ENCODE results near the gene MYO5B. TPM values are rescaled to one million over a fixed set of nuclear protein-coding genes. Genes with fewer than 3 reads are reported as not detected.

Gene MYO5B
- total and polyA plus RNA-seq, 2 donors (not counting 1 experiment from before 2014, with no cell fraction given): 0.30 to 1.7 TPM

GRCh38 chr18:50039746-50040145 is 155.2 kb downstream of the MYO5B start:
- Histone ChIP-seq H3K79me2 (ENCODE audit: control insufficient read depth, insufficient read depth, low read length) (no peaks in the 10 kb centered on the region), H3K36me3 (replicated peaks in 1 of 2; ENCODE audit: control extremely low read depth in 1 of 2, control insufficient read depth in 1 of 2, extremely low read depth in 1 of 2, insufficient read depth in 2 of 2, low read length in 1 of 2) (no peaks in the 10 kb centered on the region), H2AFZ (ENCODE audit: insufficient read depth, low read depth, low read length, poor library complexity, severe bottlenecking) (no peak overlapping the region), H3K27me3 (replicated peaks in 1 of 4; ENCODE audit: control extremely low read depth in 1 of 4, control insufficient read depth in 3 of 4, insufficient read depth in 4 of 4, low read length in 3 of 4) (no peaks in the 10 kb centered on the region), H4K20me1 (ENCODE audit: control insufficient read depth, insufficient read depth, low read length, poor library complexity, severe bottlenecking) (no peaks in the 10 kb centered on the region), H3K4me3 (ENCODE audit: control extremely low read depth in 1 of 5, extremely low read depth in 1 of 5, insufficient read depth in 1 of 5, low read depth in 2 of 5, low read length in 4 of 5) (no peak overlapping the region), H3K4me2 (replicated peaks; ENCODE audit: low read depth, low read length, poor library complexity, severe bottlenecking) (no peak overlapping the region), H3K9ac (ENCODE audit: low read length) (no peak overlapping the region), H3K9me3 (ENCODE audit: control extremely low read depth in 1 of 3, control insufficient read depth in 2 of 3, insufficient read depth in 1 of 3, low read length in 2 of 3) (no peaks in the 10 kb centered on the region), H3K4me1 (ENCODE audit: control insufficient read depth in 2 of 2, insufficient read depth in 2 of 2, low read length in 2 of 2) (no peaks in the 10 kb centered on the region), H3K27ac (ENCODE audit: low read length in 2 of 2) (no peak overlapping the region)
- intact Hi-C loops (cut with micrococcal nuclease): no loop called here
- WGBS (ENCODE audit: insufficient coverage): 93% methylated on average over 4 of the region's 5 CpGs
- Mint-ChIP-seq H3K27ac (no peak overlapping the region), H3K27me3 (peaks cover 27% of the 10 kb centered on the region), H3K9me3 (ENCODE audit: insufficient read depth) (no peaks in the 10 kb centered on the region), H3K4me3 (no peak overlapping the region), H3K4me1 (no peaks in the 10 kb centered on the region)
- ATAC-seq (ENCODE audit: low read depth): no peak
- CTCF ChIA-PET: no interaction called here
- POLR2A ChIA-PET: no interaction called here
- DNase-seq: no peak
- TF ChIP-seq, protein P1, sequence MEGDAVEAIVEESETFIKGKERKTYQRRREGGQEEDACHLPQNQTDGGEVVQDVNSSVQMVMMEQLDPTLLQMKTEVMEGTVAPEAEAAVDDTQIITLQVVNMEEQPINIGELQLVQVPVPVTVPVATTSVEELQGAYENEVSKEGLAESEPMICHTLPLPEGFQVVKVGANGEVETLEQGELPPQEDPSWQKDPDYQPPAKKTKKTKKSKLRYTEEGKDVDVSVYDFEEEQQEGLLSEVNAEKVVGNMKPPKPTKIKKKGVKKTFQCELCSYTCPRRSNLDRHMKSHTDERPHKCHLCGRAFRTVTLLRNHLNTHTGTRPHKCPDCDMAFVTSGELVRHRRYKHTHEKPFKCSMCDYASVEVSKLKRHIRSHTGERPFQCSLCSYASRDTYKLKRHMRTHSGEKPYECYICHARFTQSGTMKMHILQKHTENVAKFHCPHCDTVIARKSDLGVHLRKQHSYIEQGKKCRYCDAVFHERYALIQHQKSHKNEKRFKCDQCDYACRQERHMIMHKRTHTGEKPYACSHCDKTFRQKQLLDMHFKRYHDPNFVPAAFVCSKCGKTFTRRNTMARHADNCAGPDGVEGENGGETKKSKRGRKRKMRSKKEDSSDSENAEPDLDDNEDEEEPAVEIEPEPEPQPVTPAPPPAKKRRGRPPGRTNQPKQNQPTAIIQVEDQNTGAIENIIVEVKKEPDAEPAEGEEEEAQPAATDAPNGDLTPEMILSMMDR (IDR thresholded peaks at IDR 0.05): no peak
- no peak for TF ChIP-seq EZH2 (IDR thresholded peaks at IDR 0.05; ENCODE audit: borderline replicate concordance, insufficient read depth, low read depth, low read length, poor library complexity, severe bottlenecking)

GRCh38 chr18:50038448-50038847 is 156.5 kb downstream of the MYO5B start:
- WGBS (ENCODE audit: insufficient coverage): no CpG with 5 or more reads among the region's 5 CpGs
- Histone ChIP-seq H3K79me2 (ENCODE audit: control insufficient read depth, insufficient read depth, low read length) (no peaks in the 10 kb centered on the region), H3K9ac (ENCODE audit: low read length) (no peak overlapping the region), H3K4me1 (ENCODE audit: control insufficient read depth in 2 of 2, insufficient read depth in 2 of 2, low read length in 2 of 2) (no peaks in the 10 kb centered on the region), H3K4me2 (replicated peaks; ENCODE audit: low read depth, low read length, poor library complexity, severe bottlenecking) (no peak overlapping the region), H3K36me3 (replicated peaks in 1 of 2; ENCODE audit: control extremely low read depth in 1 of 2, control insufficient read depth in 1 of 2, extremely low read depth in 1 of 2, insufficient read depth in 2 of 2, low read length in 1 of 2) (no peaks in the 10 kb centered on the region), H3K9me3 (ENCODE audit: control extremely low read depth in 1 of 3, control insufficient read depth in 2 of 3, insufficient read depth in 1 of 3, low read length in 2 of 3) (no peaks in the 10 kb centered on the region), H2AFZ (ENCODE audit: insufficient read depth, low read depth, low read length, poor library complexity, severe bottlenecking) (no peak overlapping the region), H3K4me3 (ENCODE audit: control extremely low read depth in 1 of 5, extremely low read depth in 1 of 5, insufficient read depth in 1 of 5, low read depth in 2 of 5, low read length in 4 of 5) (no peak overlapping the region), H4K20me1 (ENCODE audit: control insufficient read depth, insufficient read depth, low read length, poor library complexity, severe bottlenecking) (no peaks in the 10 kb centered on the region), H3K27ac (ENCODE audit: low read length in 2 of 2) (no peak overlapping the region), H3K27me3 (replicated peaks in 1 of 4; ENCODE audit: control extremely low read depth in 1 of 4, control insufficient read depth in 3 of 4, insufficient read depth in 4 of 4, low read length in 3 of 4) (no peaks in the 10 kb centered on the region)
- H3K9me3 Mint-ChIP-seq (ENCODE audit: insufficient read depth): no peaks in the 10 kb centered on the region
- H3K27me3 Mint-ChIP-seq: peaks cover 29% of the 10 kb centered on the region
- no peak overlapping the region for H3K27ac Mint-ChIP-seq
- DNase-seq (no peak), ATAC-seq (ENCODE audit: low read depth) (no peak)
- ChIA-PET CTCF (no interaction called here), POLR2A (no interaction called here)
- TF ChIP-seq EZH2 (IDR thresholded peaks at IDR 0.05; ENCODE audit: borderline replicate concordance, insufficient read depth, low read depth, low read length, poor library complexity, severe bottlenecking): no peak
- TF ChIP-seq, protein P1 (IDR thresholded peaks at IDR 0.05): no peak
- intact Hi-C loops (cut with micrococcal nuclease): no loop called here
- H3K4me3 Mint-ChIP-seq: no peak overlapping the region
- H3K4me1 Mint-ChIP-seq: no peaks in the 10 kb centered on the region

All from B cell (primary cell).